HG03045 (cell line): Measurements from ENCODE around the gene PTRHD1.

ENCODE experiments used
- ATAC-seq: cut with Tn5 transposase; IDR thresholded peaks from one replicate; pipeline ENCODE4 v1.9.1; 2021; ENCODE audit warnings: mild to moderate bottlenecking, moderate library complexity; ENCODE audit not compliant: unreplicated experiment

Gene PTRHD1

DNA sequence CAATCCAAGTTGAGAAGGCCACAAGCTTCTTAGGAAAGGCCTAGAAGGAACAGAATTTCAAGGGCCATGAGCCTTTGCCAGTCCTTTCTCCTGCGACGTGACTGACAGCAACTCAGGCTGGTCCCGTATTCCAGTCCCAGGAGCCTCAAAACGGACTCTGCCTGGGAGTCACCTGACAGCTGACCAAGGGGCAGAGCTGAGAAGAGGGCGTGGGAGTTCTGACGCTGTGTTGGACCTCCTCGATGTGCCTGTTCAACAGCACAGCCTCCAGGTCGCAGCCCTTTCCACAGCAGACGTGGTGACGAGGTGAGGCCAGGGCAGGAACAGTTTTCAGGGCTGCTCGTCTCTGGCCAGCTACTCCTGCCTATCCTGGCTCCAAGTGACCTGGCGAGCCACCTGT, 37.6 kb upstream of the PTRHD1 start:
- ATAC-seq, result no peak

- ATAC-seq, result no peak
These were observed 37.2 kb upstream of the PTRHD1 start for GRCh38 chr2:24830351-24830750.

GRCh38 chr2:24828238-24828996, 35.2 kb upstream of the PTRHD1 start:
- ATAC-seq, result no peak

- ATAC-seq, result no peak
These were observed 34.4 kb upstream of the PTRHD1 start for GRCh38 chr2:24827321-24828237.

DNA sequence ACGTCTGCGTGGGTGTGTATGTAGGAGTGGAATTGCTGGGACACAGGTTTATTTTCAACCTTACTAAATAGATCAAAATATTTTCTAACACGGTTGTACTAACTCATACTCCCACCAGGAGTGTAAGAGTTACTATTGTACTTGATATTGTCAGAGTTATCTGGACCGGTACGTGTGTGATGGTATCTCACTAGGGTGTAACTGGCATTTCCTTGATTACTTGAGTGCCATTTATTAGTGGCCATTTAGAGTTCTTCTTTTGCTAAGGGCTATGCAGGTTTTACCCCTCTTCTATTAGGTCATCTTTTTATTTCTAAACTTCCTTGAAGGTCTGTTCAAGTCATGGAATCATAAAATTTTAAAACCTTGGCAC, 33.6 kb upstream of the PTRHD1 start:
- no peak for ATAC-seq

- no peak for ATAC-seq
These were observed 32.9 kb upstream of the PTRHD1 start for GRCh38 chr2:24825883-24826772.

- ATAC-seq, result no peak
These were observed 32.0 kb upstream of the PTRHD1 start for GRCh38 chr2:24824966-24825882.

DNA sequence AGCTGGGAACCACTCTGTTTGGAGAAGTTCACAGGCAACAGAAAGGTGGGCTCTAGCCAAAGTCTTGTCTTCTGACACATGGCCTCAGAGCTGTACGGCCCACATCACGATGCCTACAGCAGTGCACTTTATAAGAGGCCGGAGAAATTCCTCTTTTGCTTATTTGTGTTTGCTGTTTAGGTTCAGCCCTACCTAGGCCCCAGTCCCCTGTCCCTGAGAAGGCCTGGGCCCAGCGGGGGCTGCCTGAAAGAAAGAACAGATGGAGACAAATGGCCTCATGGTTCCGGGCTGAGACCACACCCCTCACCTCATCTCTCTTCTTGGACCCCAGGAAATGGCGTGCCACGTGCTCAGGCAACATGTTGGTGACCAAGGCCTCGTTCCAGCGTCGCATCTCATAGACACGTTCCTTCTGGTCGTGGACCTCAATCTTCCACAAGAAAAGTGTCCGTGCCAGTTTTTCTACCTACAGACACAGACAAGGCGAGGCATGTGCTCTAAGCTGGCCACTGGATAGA, 30.9 kb upstream of the PTRHD1 start:
- ATAC-seq, result no peak

DNA sequence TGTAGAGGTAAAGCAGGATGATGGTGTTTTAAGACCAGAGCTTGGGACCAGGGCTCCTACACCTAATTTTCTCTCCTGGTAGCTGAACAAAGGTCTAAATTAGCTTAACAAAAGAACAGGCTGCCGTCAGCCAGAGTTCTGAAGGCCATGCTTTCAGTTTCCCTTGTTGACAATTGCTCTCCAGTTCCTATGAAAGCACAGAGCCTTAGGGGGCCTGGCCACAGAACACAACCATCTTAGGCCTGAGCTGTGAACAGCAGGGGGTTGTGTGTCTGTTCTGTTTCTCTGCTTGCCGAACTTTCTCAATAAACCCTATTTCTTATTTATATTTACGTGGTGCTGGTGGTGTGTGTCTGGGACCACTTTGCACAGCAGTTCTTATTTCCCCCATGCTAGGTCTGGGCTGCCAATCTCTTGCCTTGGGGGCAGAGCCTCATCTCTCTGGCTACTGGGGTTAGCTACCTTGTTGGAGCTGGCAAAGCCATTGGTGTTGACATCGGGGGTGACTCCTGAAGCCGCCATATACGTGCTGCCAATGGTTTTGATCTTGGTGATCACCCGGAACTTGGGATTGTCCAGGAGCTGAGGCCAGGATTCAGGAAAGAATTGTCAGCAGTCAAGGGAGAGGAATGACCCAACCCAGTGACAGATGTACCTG, 29.0 kb upstream of the PTRHD1 start:
- no peak for ATAC-seq

DNA sequence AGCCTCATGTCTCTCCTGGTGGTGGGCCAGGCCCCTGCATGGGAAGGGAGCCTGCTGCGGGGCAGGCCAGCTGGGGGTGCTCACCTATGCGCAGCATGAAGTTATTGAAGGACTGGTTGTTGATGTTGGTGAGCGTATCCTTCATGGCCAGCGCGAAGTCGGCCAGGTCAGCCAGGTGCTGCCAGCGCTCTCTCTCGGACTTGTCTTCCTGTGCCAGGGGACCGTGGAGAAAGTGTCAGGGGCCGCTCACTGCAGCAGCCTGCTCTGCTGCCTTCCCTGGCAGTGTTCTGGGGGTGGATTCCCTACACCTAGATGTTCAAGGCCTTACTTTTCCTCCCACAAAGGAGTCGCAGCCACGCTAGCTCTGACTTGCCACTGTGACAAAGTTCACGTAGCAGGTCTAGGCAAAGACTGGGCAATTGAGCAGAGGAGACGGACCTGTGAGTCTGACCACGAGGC, 28.3 kb upstream of the PTRHD1 start:
- ATAC-seq, result no peak

GRCh38 chr2:24820598-24821432, 27.6 kb upstream of the PTRHD1 start:
- no peak for ATAC-seq

DNA sequence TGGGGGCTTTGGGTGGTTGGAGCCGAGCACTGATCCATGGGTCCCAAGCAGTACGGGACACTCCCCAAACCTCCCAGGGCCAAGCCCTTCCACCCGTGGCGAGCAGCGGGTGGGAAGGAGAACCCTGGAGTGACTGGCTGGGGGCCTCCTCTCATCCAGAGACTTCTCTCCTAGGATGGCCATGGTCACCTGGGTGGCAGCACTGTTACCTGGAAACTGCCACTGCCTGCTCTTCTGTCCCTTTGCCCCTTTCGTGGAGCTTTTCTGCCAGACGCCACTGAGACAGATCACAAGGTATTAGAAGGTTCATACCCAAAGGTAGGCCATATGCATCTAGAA, 27.0 kb upstream of the PTRHD1 start:
- no peak for ATAC-seq

GRCh38 chr2:24819442-24820174, 26.4 kb upstream of the PTRHD1 start:
- no peak for ATAC-seq

- ATAC-seq, result no peak
These were observed 25.6 kb upstream of the PTRHD1 start for GRCh38 chr2:24818721-24819167.

GRCh38 chr2:24816884-24817283, 23.7 kb upstream of the PTRHD1 start:
- ATAC-seq, result no peak

GRCh38 chr2:24816404-24816803, 23.2 kb upstream of the PTRHD1 start:
- ATAC-seq, result no peak

- no peak for ATAC-seq
These were observed 22.0 kb upstream of the PTRHD1 start for GRCh38 chr2:24815171-24815570.

DNA sequence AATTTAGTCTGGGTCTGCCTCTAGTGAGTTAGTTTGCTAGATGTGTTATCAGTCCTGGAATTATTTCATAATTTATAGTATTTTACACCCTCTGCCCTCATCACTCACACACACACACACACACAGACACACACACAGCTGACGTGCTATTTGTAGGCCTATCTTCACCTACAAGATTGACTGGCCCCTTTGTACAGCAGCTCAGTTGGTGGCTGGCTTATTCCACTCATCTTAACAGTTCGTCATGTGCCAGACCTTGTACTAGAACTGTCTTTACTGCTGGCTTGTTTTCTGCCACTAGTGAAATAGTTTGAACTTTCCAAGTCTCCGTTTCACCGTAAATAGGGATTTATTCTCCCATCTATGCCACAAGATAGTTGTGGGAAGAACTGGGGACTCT, 21.3 kb upstream of the PTRHD1 start:
- ATAC-seq, result no peak
